Thyroid gland (tissue), 4 donors: ENCODE data around the gene GAL3ST1. TPM values are rescaled to one million over a fixed set of nuclear protein-coding genes. Genes with fewer than 3 reads are reported as not detected.

ENCODE experiments used
- DNase-seq, 2 donors: peaks; one replicate each; pipeline ENCODE4 v3.0.0-alpha.2; 2019
- H3K27ac ChIP-seq, 3 donors: fragments of 200-600 bp; sonication (generic); 1 replicate in 2 of 3; 2 replicates in 1 of 3; pipeline ENCODE4 v1.5.1; 2016 to 2019; ENCODE audit warnings: mild to moderate bottlenecking in 1 of 3, moderate library complexity in 1 of 3
- H3K27me3 ChIP-seq: fragments of 200-600 bp; sonication (generic); one replicate; pipeline ENCODE4 v1.5.1; 2019
- H3K36me3 ChIP-seq, 2 donors: fragments of 200-600 bp; sonication (generic); one replicate each; pipeline ENCODE4 v1.5.1; 2016 to 2019
- H3K4me1 ChIP-seq, 2 donors: fragments of 200-600 bp; sonication (generic); one replicate each; pipeline ENCODE4 v1.5.1; 2017 to 2019
- H3K4me3 ChIP-seq, 3 donors: fragments of 200-600 bp; sonication (generic); replicated peaks in 1 of 3; 1 replicate in 2 of 3; 2 replicates in 1 of 3; pipeline ENCODE4 v1.5.1; 2016; ENCODE audit warnings: mild to moderate bottlenecking in 1 of 3
- H3K9me3 ChIP-seq: fragments of 200-600 bp; sonication (generic); one replicate; pipeline ENCODE4 v1.5.1; 2017
- POLR2A ChIP-seq, 2 donors: fragments of 450-650 bp; IDR thresholded peaks; one replicate each; pipeline ENCODE4 v1.6.1; 2017; ENCODE audit warnings: antibody characterized with exemption in 2 of 2, mild to moderate bottlenecking in 2 of 2, moderate library complexity in 1 of 2
- WGBS, 2 donors: methylation state at CpG; one replicate each; pipeline ENCODE4 v1.1.5; 2017; 5-methylcytosine and 5-hydroxymethylcytosine counted together
- intact Hi-C: fragments of 100-400 bp; cut with DNase I; formaldehyde crosslinking; loops from one replicate; pipeline ENCODE4 v1.15.1; 2023
- total RNA-seq, 4 donors: library from RNA; depleted of rRNA; stranded (reverse); fragments of >200 nt; gene quantifications; one replicate each; pipeline ENCODE4 v1.2.3, GENCODE V29; 2016
- TF ChIP-seq, protein P1 (sequence below), 6 experiments: fragments of 200-600 bp in 3 of 6; fragments of 450-650 bp in 3 of 6; sonication (generic) in 3 of 6; IDR thresholded peaks; one replicate each; pipeline ENCODE4 v1.5.1; 2016 to 2019; ENCODE audit warnings: antibody characterized with exemption in 6 of 6, mild to moderate bottlenecking in 2 of 6, inconsistent platforms in 1 of 6, moderate library complexity in 1 of 6

GAL3ST1 gene
- total RNA-seq, 4 donors from 2014 or later = 0.50 to 1.4 (median 0.67) TPM; not detected in 1

DNA sequence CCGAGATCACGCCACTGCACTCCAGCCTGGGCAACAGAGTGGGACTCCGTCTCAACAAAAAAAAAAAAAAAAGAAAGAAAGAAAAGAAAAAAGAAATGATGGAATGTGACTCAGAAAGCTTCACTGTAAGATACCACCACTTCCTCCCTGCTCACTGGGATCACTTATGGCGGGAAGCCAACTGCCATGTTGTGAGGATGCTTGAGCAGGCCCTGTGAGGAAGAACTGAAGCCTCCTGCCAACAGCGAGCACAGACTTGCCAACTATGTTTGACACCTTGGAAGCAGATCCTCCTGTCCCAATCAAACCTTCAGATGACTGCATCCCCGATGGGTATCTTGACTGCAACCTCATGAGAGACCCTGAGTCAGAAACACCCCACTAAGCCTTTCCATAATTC is 36.2 kb downstream of the GAL3ST1 start:
- Histone ChIP-seq H3K27me3 (no peaks in the 10 kb centered on the region), H3K27ac (no peak overlapping the region), H3K9me3 (no peaks in the 10 kb centered on the region), H3K4me3 (no peak overlapping the region), H3K4me1 (peaks cover 6 to 10% of the 10 kb centered on the region in 2 donors), H3K36me3 (no peaks in the 10 kb centered on the region)
- no peak for DNase-seq
- no peak for TF ChIP-seq POLR2A (IDR thresholded peaks at IDR 0.05)
- TF ChIP-seq, protein P1, sequence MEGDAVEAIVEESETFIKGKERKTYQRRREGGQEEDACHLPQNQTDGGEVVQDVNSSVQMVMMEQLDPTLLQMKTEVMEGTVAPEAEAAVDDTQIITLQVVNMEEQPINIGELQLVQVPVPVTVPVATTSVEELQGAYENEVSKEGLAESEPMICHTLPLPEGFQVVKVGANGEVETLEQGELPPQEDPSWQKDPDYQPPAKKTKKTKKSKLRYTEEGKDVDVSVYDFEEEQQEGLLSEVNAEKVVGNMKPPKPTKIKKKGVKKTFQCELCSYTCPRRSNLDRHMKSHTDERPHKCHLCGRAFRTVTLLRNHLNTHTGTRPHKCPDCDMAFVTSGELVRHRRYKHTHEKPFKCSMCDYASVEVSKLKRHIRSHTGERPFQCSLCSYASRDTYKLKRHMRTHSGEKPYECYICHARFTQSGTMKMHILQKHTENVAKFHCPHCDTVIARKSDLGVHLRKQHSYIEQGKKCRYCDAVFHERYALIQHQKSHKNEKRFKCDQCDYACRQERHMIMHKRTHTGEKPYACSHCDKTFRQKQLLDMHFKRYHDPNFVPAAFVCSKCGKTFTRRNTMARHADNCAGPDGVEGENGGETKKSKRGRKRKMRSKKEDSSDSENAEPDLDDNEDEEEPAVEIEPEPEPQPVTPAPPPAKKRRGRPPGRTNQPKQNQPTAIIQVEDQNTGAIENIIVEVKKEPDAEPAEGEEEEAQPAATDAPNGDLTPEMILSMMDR (IDR thresholded peaks at IDR 0.05) = no peak
- WGBS, 2 donors = 81 to 84% methylated on average over 6 of the region's 6 CpGs
- intact Hi-C loops = no loop called here

DNA sequence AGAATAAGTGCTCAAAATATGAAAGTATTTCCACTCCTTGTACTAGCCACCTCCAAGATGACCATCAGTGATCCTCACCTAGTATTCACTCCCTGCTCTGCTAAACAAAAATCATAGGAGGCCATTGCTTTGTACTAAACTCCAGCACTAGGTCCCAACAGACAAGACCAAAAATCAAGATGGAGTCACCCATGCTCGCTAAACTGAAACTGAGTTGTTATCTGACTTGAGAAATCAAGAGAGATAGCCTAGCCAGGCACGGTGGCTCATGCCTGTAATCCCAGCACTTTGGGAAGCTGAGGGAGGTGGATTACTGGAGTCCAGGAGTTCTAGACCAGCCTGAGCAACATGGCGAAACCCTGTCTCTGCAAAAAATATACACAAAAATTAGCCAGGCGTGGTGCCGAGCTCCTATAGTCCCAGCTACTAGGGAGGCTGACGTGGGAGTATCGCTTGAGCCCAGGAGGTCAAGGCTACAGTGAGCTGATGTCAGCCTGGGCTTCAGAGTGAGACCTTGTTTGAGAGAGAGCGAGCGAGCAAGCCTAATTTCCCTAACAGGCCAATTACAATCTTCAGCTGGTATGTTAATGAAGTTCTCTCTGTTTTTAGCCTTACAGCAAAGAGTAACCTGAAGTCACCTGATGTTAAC is 37.3 kb downstream of the GAL3ST1 start:
- DNase-seq = no peak
- Histone ChIP-seq H3K27me3 (no peaks in the 10 kb centered on the region), H3K27ac (no peak overlapping the region), H3K9me3 (no peaks in the 10 kb centered on the region), H3K4me1 (peaks cover 5 to 6% of the 10 kb centered on the region in 2 donors), H3K36me3 (no peaks in the 10 kb centered on the region), H3K4me3 (no peak overlapping the region)
- intact Hi-C loops = no loop called here
- WGBS, 2 donors = 81 to 91% methylated on average over 9 of the region's 9 CpGs
- TF ChIP-seq POLR2A (IDR thresholded peaks at IDR 0.05) = no peak
- TF ChIP-seq, protein P1 (IDR thresholded peaks at IDR 0.05) = no peak

DNA sequence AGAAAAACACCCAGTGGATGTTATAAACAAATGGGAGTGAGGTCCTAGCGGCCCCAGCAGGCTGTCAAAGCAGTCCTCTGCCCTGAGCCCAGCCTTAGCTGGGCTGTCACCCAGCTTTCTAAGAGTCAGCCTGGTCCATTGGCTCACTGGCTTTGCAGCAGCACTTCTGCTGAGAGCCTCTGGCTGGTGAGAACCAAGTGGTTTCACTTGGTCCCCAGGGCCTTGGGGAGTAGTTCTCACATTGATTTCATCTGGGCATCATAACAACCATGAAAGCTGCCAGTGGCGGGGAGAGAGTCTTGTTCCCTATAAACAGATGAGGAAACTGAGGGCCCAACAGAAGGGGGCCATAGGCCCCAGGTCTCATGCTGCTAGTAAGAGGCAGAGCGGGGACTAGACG is 39.3 kb downstream of the GAL3ST1 start:
- H3K27ac ChIP-seq = no peak overlapping the region
- no peak overlapping the region for H3K4me3 ChIP-seq
- DNase-seq = no peak
- H3K27me3 ChIP-seq = no peaks in the 10 kb centered on the region
- H3K4me1 ChIP-seq = no peaks in the 10 kb centered on the region
- 90 to 92% methylated on average over 4 of the region's 4 CpGs for WGBS, 2 donors
- H3K36me3 ChIP-seq = no peaks in the 10 kb centered on the region
- intact Hi-C loops = no loop called here
- H3K9me3 ChIP-seq = no peaks in the 10 kb centered on the region
- TF ChIP-seq, protein P1 (IDR thresholded peaks at IDR 0.05) = no peak
- TF ChIP-seq POLR2A (IDR thresholded peaks at IDR 0.05) = no peak

DNA sequence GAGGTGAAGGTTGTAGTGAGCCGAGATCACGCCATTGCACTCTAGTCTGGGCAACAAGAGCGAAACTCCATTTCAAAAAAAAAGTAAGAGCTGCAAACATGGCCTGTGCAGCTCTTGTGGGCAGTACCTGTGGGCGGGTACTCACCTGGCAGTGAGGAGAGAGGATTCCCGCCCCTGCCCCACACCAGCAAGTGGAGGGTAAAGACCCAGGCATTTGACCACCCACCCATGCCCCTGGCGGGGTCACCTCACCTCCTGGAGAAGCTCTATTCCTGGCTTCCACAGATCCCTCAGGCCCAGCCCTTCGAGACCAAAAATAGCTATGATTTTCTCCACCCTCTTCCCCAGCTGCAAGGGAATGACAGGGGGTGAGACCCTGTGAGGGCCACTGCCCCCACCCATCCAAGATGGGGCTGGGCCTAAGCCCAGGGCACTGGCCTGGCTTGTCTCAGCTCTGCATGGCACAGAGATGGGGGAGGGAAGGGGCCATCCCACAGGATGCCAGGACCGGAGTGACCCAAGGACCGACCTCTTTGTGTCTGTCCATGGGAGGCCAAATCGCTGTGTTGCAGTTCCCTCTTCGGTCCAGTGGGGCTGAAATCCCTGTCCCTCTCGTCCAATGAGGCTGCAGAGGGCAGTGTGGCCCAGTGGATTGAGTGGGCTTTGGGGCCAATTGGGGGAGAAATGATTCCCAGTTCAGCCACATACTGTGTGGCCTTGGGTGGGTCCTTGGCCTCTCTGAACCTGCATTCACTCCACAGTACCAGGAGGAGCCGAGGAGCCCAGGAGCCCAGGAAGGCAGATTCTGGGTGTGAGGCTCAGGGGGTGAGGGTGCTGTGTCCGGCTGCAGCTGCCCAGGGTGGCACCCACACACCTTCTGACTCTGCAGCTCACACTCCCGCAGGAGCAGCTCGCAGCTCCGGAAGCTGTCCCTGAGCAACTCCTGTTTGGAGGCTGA is 42.5 kb downstream of the GAL3ST1 start:
- no peaks in the 10 kb centered on the region for H3K36me3 ChIP-seq
- TF ChIP-seq POLR2A (IDR thresholded peaks at IDR 0.05) = no peak
- TF ChIP-seq, protein P1 (IDR thresholded peaks at IDR 0.05) = no peak
- 90 to 93% methylated on average over 8 to 13 of the region's 17 CpGs for WGBS, 2 donors
- H3K9me3 ChIP-seq = no peaks in the 10 kb centered on the region
- no peaks in the 10 kb centered on the region for H3K27me3 ChIP-seq
- no peak for DNase-seq
- H3K27ac ChIP-seq = no peak overlapping the region
- intact Hi-C loops = no loop called here
- H3K4me3 ChIP-seq = no peak overlapping the region
- H3K4me1 ChIP-seq = no peaks in the 10 kb centered on the region

DNA sequence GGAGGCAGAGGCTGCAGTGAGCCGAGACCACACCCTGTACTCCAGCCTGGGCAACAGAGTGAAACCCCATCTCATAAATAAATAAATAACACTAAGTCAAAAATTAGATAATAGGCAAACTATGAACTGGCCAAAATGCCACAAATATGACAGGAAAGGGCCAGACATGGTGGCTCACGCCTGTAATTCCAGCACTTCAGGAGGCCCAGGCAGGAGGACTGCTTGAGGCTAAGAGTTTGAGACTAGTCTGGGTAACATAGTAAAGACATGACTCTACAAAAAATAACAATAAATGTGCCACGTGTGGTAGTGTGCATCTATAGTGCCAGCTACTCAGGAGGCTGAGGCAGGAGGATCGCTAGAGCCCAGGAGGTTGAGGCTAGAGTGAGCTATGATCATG is 47.8 kb downstream of the GAL3ST1 start:
- Histone ChIP-seq H3K4me1 (no peaks in the 10 kb centered on the region), H3K9me3 (no peaks in the 10 kb centered on the region), H3K36me3 (no peaks in the 10 kb centered on the region), H3K4me3 (no peak overlapping the region), H3K27me3 (no peaks in the 10 kb centered on the region), H3K27ac (no peak overlapping the region)
- intact Hi-C loops = no loop called here
- TF ChIP-seq POLR2A (IDR thresholded peaks at IDR 0.05) = no peak
- DNase-seq = no peak
- whole genome bisulfite sequencing, 2 donors = 88 to 89% methylated on average over 4 of the region's 4 CpGs
